Measurements from ENCODE around the gene DCBLD1. TPM values are rescaled to one million over a fixed set of nuclear protein-coding genes. Genes with fewer than 3 reads are reported as not detected.
A peak's percentile ranks its signal among the peaks of the same experiment; 100 is the strongest.

DCBLD1 gene
- total and polyA plus RNA-seq, 2 donors, result 1.3 to 5.7 TPM

- no peaks in the 10 kb centered on the region for H3K4me1 ChIP-seq (ENCODE audit: control insufficient read depth in 2 of 2, insufficient read depth in 2 of 2, low read length in 2 of 2)
- WGBS, result 46% methylated on average over 10 of the region's 10 CpGs
- H3K4me3 ChIP-seq (ENCODE audit: low read length in 2 of 2), result no peak overlapping the region
- H3K27me3 ChIP-seq (ENCODE audit: control insufficient read depth in 2 of 2, insufficient read depth in 1 of 2, low read length in 1 of 2), result peaks cover 0 to 2% of the 10 kb centered on the region in 2 donors
- H3K27ac ChIP-seq (ENCODE audit: low read depth in 1 of 2, low read length in 1 of 2), result no peak overlapping the region
- H3K36me3 ChIP-seq (ENCODE audit: control insufficient read depth in 2 of 2, insufficient read depth in 2 of 2, low read length in 1 of 2), result no peaks in the 10 kb centered on the region
- H3K9me3 ChIP-seq (ENCODE audit: control insufficient read depth in 2 of 2, insufficient read depth in 1 of 2, low read length in 1 of 2), result no peaks in the 10 kb centered on the region
- DNase-seq (ENCODE audit: low read depth in 6 of 9, low spot score in 9 of 9), result peak; percentile 6 to 83 (median 53)
Observed at GRCh38 chr6:117449549-117450439, 32.7 kb upstream of the DCBLD1 start.

DNA sequence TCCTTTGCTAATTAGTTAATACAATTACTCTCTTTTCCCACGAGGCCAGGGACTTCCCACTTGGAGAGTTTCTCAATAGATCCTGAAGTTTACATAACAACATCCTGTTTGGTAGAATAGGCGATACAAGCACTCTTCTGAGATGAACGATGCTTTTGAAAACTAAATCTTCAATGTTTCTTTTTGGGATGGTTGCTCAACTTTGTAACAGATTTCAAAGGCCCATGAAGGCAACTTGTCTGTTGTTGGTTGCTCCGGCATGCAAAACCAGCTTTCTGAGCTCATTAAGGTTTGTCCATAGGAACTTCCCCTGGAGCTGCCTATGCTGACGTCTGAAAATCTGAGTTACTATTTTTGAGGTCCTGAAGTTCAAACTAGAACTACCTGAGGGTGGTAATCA is 30.8 kb upstream of the DCBLD1 start:
- no peak overlapping the region for H3K4me3 ChIP-seq (ENCODE audit: low read length in 2 of 2)
- peaks cover 0 to 2% of the 10 kb centered on the region in 2 donors for H3K27me3 ChIP-seq (ENCODE audit: control insufficient read depth in 2 of 2, insufficient read depth in 1 of 2, low read length in 1 of 2)
- H3K9me3 ChIP-seq (ENCODE audit: control insufficient read depth in 2 of 2, insufficient read depth in 1 of 2, low read length in 1 of 2), result no peaks in the 10 kb centered on the region
- H3K4me1 ChIP-seq (ENCODE audit: control insufficient read depth in 2 of 2, insufficient read depth in 2 of 2, low read length in 2 of 2), result no peaks in the 10 kb centered on the region
- H3K36me3 ChIP-seq (ENCODE audit: control insufficient read depth in 2 of 2, insufficient read depth in 2 of 2, low read length in 1 of 2), result no peaks in the 10 kb centered on the region
- DNase-seq (ENCODE audit: low read depth in 6 of 9, low spot score in 9 of 9), result no peak
- no peak overlapping the region for H3K27ac ChIP-seq (ENCODE audit: low read depth in 1 of 2, low read length in 1 of 2)
- WGBS, result 70% methylated on average over 5 of the region's 5 CpGs

DNA sequence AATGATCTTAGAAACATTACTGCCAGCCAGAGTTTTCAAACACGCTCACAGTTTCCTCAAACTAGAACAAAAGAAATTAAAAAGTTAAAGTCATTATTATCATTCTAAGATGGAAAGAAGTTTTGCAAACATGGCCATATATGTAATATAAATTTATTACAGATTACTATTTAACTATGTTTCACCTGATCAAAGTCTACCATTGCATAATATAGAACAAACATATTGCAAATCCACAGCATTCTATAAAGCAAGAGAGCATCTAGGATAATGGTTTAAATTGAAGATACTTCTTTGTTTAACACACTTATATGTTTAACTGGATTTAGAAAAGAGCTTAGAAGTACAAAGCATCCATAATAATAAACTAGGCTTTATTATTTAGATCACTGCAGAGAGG is 26.2 kb upstream of the DCBLD1 start:
- Histone ChIP-seq H3K27ac (ENCODE audit: low read depth in 1 of 2, low read length in 1 of 2) (no peak overlapping the region), H3K4me1 (ENCODE audit: control insufficient read depth in 2 of 2, insufficient read depth in 2 of 2, low read length in 2 of 2) (no peaks in the 10 kb centered on the region), H3K9me3 (ENCODE audit: control insufficient read depth in 2 of 2, insufficient read depth in 1 of 2, low read length in 1 of 2) (no peaks in the 10 kb centered on the region), H3K4me3 (ENCODE audit: low read length in 2 of 2) (no peak overlapping the region), H3K27me3 (ENCODE audit: control insufficient read depth in 2 of 2, insufficient read depth in 1 of 2, low read length in 1 of 2) (no peaks in the 10 kb centered on the region), H3K36me3 (ENCODE audit: control insufficient read depth in 2 of 2, insufficient read depth in 2 of 2, low read length in 1 of 2) (no peaks in the 10 kb centered on the region)
- 96% methylated on average over 1 of the region's 1 CpG for WGBS
- no peak for DNase-seq (ENCODE audit: low read depth in 6 of 9, low spot score in 9 of 9)

DNA sequence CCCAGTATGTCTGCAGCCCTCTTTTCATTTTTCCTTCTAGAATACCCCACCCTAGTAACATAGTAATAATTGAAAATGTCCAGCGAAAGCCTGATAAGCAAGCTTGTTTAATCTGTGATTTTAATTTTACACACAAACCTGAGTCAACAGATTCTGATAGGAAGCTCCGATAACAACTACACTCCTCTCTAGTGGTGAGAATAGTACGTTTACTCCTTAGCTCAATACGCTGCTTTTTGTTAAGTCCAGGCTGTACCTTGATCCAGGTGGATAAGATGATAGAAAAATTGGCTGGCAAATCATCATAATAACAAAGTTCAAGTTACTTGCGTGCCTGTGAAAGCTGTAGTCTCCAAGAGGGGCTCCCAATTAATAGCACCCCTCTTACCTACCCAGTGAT is 25.5 kb upstream of the DCBLD1 start:
- Histone ChIP-seq H3K4me1 (ENCODE audit: control insufficient read depth in 2 of 2, insufficient read depth in 2 of 2, low read length in 2 of 2) (no peaks in the 10 kb centered on the region), H3K4me3 (ENCODE audit: low read length in 2 of 2) (no peak overlapping the region), H3K27ac (ENCODE audit: low read depth in 1 of 2, low read length in 1 of 2) (no peak overlapping the region), H3K9me3 (ENCODE audit: control insufficient read depth in 2 of 2, insufficient read depth in 1 of 2, low read length in 1 of 2) (no peaks in the 10 kb centered on the region), H3K36me3 (ENCODE audit: control insufficient read depth in 2 of 2, insufficient read depth in 2 of 2, low read length in 1 of 2) (no peaks in the 10 kb centered on the region), H3K27me3 (ENCODE audit: control insufficient read depth in 2 of 2, insufficient read depth in 1 of 2, low read length in 1 of 2) (no peaks in the 10 kb centered on the region)
- no peak for DNase-seq (ENCODE audit: low read depth in 6 of 9, low spot score in 9 of 9)
- 95% methylated on average over 5 of the region's 5 CpGs for WGBS

GRCh38 chr6:117459204-117459944 is 23.1 kb upstream of the DCBLD1 start:
- Histone ChIP-seq H3K4me1 (ENCODE audit: control insufficient read depth in 2 of 2, insufficient read depth in 2 of 2, low read length in 2 of 2) (no peaks in the 10 kb centered on the region), H3K27ac (ENCODE audit: low read depth in 1 of 2, low read length in 1 of 2) (no peak overlapping the region), H3K4me3 (ENCODE audit: low read length in 2 of 2) (no peak overlapping the region), H3K36me3 (ENCODE audit: control insufficient read depth in 2 of 2, insufficient read depth in 2 of 2, low read length in 1 of 2) (no peaks in the 10 kb centered on the region), H3K27me3 (ENCODE audit: control insufficient read depth in 2 of 2, insufficient read depth in 1 of 2, low read length in 1 of 2) (no peaks in the 10 kb centered on the region), H3K9me3 (ENCODE audit: control insufficient read depth in 2 of 2, insufficient read depth in 1 of 2, low read length in 1 of 2) (no peaks in the 10 kb centered on the region)
- 92% methylated on average over 2 of the region's 2 CpGs for WGBS
- DNase-seq (ENCODE audit: low read depth in 6 of 9, low spot score in 9 of 9), result no peak

GRCh38 chr6:117463762-117464665 is 18.5 kb upstream of the DCBLD1 start:
- WGBS, result 87% methylated on average over 4 of the region's 4 CpGs
- Histone ChIP-seq H3K27me3 (ENCODE audit: control insufficient read depth in 2 of 2, insufficient read depth in 1 of 2, low read length in 1 of 2) (no peaks in the 10 kb centered on the region), H3K9me3 (ENCODE audit: control insufficient read depth in 2 of 2, insufficient read depth in 1 of 2, low read length in 1 of 2) (no peaks in the 10 kb centered on the region), H3K4me1 (ENCODE audit: control insufficient read depth in 2 of 2, insufficient read depth in 2 of 2, low read length in 2 of 2) (no peaks in the 10 kb centered on the region), H3K4me3 (ENCODE audit: low read length in 2 of 2) (no peak overlapping the region), H3K36me3 (ENCODE audit: control insufficient read depth in 2 of 2, insufficient read depth in 2 of 2, low read length in 1 of 2) (no peaks in the 10 kb centered on the region), H3K27ac (ENCODE audit: low read depth in 1 of 2, low read length in 1 of 2) (no peak overlapping the region)
- no peak for DNase-seq (ENCODE audit: low read depth in 6 of 9, low spot score in 9 of 9)

DNA sequence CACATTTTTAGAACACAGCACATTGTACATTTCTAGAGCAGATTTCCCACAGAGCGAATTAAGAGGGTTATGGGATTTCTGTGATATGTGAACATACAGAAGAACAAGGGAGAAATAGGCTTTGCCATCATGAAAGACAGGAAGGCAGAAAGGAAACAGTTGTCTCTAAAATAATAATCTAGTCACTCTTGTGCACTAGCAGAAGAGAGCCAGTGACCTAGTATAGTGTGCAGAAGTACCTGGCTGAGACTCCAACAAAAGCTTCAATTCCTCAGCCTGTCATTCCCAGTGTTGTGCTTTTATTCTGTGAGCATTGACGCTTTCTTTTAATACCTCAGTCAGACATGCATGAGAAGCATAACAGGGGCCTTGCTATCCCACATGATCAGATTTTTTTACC is 17.8 kb upstream of the DCBLD1 start:
- DNase-seq (ENCODE audit: low read depth in 6 of 9, low spot score in 9 of 9), result no peak
- Histone ChIP-seq H3K36me3 (ENCODE audit: control insufficient read depth in 2 of 2, insufficient read depth in 2 of 2, low read length in 1 of 2) (no peaks in the 10 kb centered on the region), H3K4me1 (ENCODE audit: control insufficient read depth in 2 of 2, insufficient read depth in 2 of 2, low read length in 2 of 2) (no peaks in the 10 kb centered on the region), H3K9me3 (ENCODE audit: control insufficient read depth in 2 of 2, insufficient read depth in 1 of 2, low read length in 1 of 2) (no peaks in the 10 kb centered on the region), H3K27me3 (ENCODE audit: control insufficient read depth in 2 of 2, insufficient read depth in 1 of 2, low read length in 1 of 2) (no peaks in the 10 kb centered on the region), H3K27ac (ENCODE audit: low read depth in 1 of 2, low read length in 1 of 2) (no peak overlapping the region), H3K4me3 (ENCODE audit: low read length in 2 of 2) (no peak overlapping the region)
- WGBS, result 71% methylated on average over 2 of the region's 2 CpGs

GRCh38 chr6:117465691-117466090 is 16.8 kb upstream of the DCBLD1 start:
- Histone ChIP-seq H3K27me3 (ENCODE audit: control insufficient read depth in 2 of 2, insufficient read depth in 1 of 2, low read length in 1 of 2) (no peaks in the 10 kb centered on the region), H3K4me1 (ENCODE audit: control insufficient read depth in 2 of 2, insufficient read depth in 2 of 2, low read length in 2 of 2) (no peaks in the 10 kb centered on the region), H3K9me3 (ENCODE audit: control insufficient read depth in 2 of 2, insufficient read depth in 1 of 2, low read length in 1 of 2) (no peaks in the 10 kb centered on the region), H3K27ac (ENCODE audit: low read depth in 1 of 2, low read length in 1 of 2) (no peak overlapping the region), H3K36me3 (ENCODE audit: control insufficient read depth in 2 of 2, insufficient read depth in 2 of 2, low read length in 1 of 2) (no peaks in the 10 kb centered on the region), H3K4me3 (ENCODE audit: low read length in 2 of 2) (no peak overlapping the region)
- 52% methylated on average over 1 of the region's 1 CpG for WGBS
- no peak for DNase-seq (ENCODE audit: low read depth in 6 of 9, low spot score in 9 of 9)

Data from thymus (tissue), 11 donors.